ENCODE data around the gene PTPN11.

PTPN11 gene

GRCh38 chr12:112381883-112382796 lies 36.6 kb upstream of the PTPN11 start, which contains the start of gene HECTD4:
TSS of gene HECTD4 (minus strand) at chr12:112382431. CDS start at chr12:112382128, 303 bp downstream.
- Histone ChIP-seq H2AK5ac (ENCODE audit: low read length, severe bottlenecking) (no peak within 1 kb of the TSS), H3K18ac (ENCODE audit: low read depth in 1 of 2, low read length in 2 of 2) (peak within 1 kb of the TSS; percentile 96), H3K14ac (ENCODE audit: low read length in 2 of 2) (peak within 1 kb of the TSS in 1 of 2 experiments; percentile 92), H2BK120ac (ENCODE audit: low read depth, low read length) (peak within 1 kb of the TSS; percentile 81), H3K9ac (ENCODE audit: low read length) (peak within 1 kb of the TSS; percentile 89), H2BK12ac (ENCODE audit: low read length in 2 of 2) (peak within 1 kb of the TSS in 1 of 2 experiments; percentile 5), H3K4me3 (ENCODE audit: insufficient read depth in 1 of 2, low read depth in 1 of 2, low read length in 2 of 2) (peak within 1 kb of the TSS; percentile 83 to 86), H3K9me3 (ENCODE audit: control insufficient read depth, low read length) (no peaks in the 10 kb centered on the region), H4K91ac (ENCODE audit: low read length) (peak within 1 kb of the TSS; percentile 85), H3K36me3 (ENCODE audit: control insufficient read depth in 1 of 2, insufficient read depth in 2 of 2, low read depth in 1 of 2, low read length in 2 of 2) (no peaks in the 10 kb centered on the region), H3K4ac (ENCODE audit: low read depth in 1 of 2, low read length in 2 of 2) (peak within 1 kb of the TSS; percentile 82 to 99), H4K8ac (ENCODE audit: low read length) (peak within 1 kb of the TSS; percentile 100), H3K79me1 (replicated peaks; ENCODE audit: low read length, poor library complexity, severe bottlenecking) (no peaks in the 10 kb centered on the region), H3K27me3 (ENCODE audit: control insufficient read depth in 1 of 2, insufficient read depth in 1 of 2, low read length in 2 of 2) (no peaks in the 10 kb centered on the region), H2BK15ac (ENCODE audit: low read depth, poor library complexity, severe bottlenecking) (peak within 1 kb of the TSS; percentile 28), H3K4me2 (ENCODE audit: low read length, poor library complexity, severe bottlenecking) (peak within 1 kb of the TSS; percentile 70), H3K4me1 (ENCODE audit: control insufficient read depth, insufficient read depth, low read depth, low read length) (peaks cover 9% of the 10 kb centered on the region), H2BK5ac (ENCODE audit: low read depth, low read length, poor library complexity, severe bottlenecking) (no peak within 1 kb of the TSS), H3K23ac (ENCODE audit: low read length in 2 of 2) (peak within 1 kb of the TSS in 1 of 2 experiments; percentile 68), H3K27ac (ENCODE audit: low read length, poor library complexity, severe bottlenecking) (no peak within 1 kb of the TSS), H2AFZ (ENCODE audit: low read depth, low read length) (peak within 1 kb of the TSS; percentile 100)
- peak; percentile 89 for DNase-seq
- 3% methylated on average over 85 of the region's 106 CpGs for WGBS

GRCh38 chr12:112382866-112383265 lies 35.9 kb upstream of the PTPN11 start:
- Histone ChIP-seq H2BK5ac (ENCODE audit: low read depth, low read length, poor library complexity, severe bottlenecking) (no peak overlapping the region), H3K4me2 (ENCODE audit: low read length, poor library complexity, severe bottlenecking) (no peak overlapping the region), H2AK5ac (ENCODE audit: low read length, severe bottlenecking) (no peak overlapping the region), H2BK15ac (ENCODE audit: low read depth, poor library complexity, severe bottlenecking) (no peak overlapping the region), H2BK12ac (ENCODE audit: low read length in 2 of 2) (no peak overlapping the region), H3K14ac (ENCODE audit: low read length in 2 of 2) (no peak overlapping the region), H3K18ac (ENCODE audit: low read depth in 1 of 2, low read length in 2 of 2) (no peak overlapping the region), H3K4ac (ENCODE audit: low read depth in 1 of 2, low read length in 2 of 2) (no peak overlapping the region), H3K4me3 (ENCODE audit: insufficient read depth in 1 of 2, low read depth in 1 of 2, low read length in 2 of 2) (peak overlapping the region in 1 of 2 experiments; percentile 86), H3K9ac (ENCODE audit: low read length) (peak overlapping the region; percentile 89), H3K9me3 (ENCODE audit: control insufficient read depth, low read length) (no peaks in the 10 kb centered on the region), H4K91ac (ENCODE audit: low read length) (no peak overlapping the region), H3K4me1 (ENCODE audit: control insufficient read depth, insufficient read depth, low read depth, low read length) (peaks cover 9% of the 10 kb centered on the region), H3K27ac (ENCODE audit: low read length, poor library complexity, severe bottlenecking) (no peak overlapping the region), H2AFZ (ENCODE audit: low read depth, low read length) (no peak overlapping the region), H3K36me3 (ENCODE audit: control insufficient read depth in 1 of 2, insufficient read depth in 2 of 2, low read depth in 1 of 2, low read length in 2 of 2) (no peaks in the 10 kb centered on the region), H3K79me1 (replicated peaks; ENCODE audit: low read length, poor library complexity, severe bottlenecking) (no peaks in the 10 kb centered on the region), H3K27me3 (ENCODE audit: control insufficient read depth in 1 of 2, insufficient read depth in 1 of 2, low read length in 2 of 2) (no peaks in the 10 kb centered on the region), H3K23ac (ENCODE audit: low read length in 2 of 2) (no peak overlapping the region), H4K8ac (ENCODE audit: low read length) (peak overlapping the region; percentile 19), H2BK120ac (ENCODE audit: low read depth, low read length) (no peak overlapping the region)
- DNase-seq, result no peak
- 89% methylated on average over 7 of the region's 11 CpGs for WGBS

GRCh38 chr12:112386726-112387125 lies 32.0 kb upstream of the PTPN11 start:
- Histone ChIP-seq H2BK5ac (ENCODE audit: low read depth, low read length, poor library complexity, severe bottlenecking) (no peak overlapping the region), H2BK120ac (ENCODE audit: low read depth, low read length) (no peak overlapping the region), H2AFZ (ENCODE audit: low read depth, low read length) (no peak overlapping the region), H3K9me3 (ENCODE audit: control insufficient read depth, low read length) (no peaks in the 10 kb centered on the region), H3K4me2 (ENCODE audit: low read length, poor library complexity, severe bottlenecking) (no peak overlapping the region), H4K8ac (ENCODE audit: low read length) (peak overlapping the region; percentile 16), H3K4me3 (ENCODE audit: insufficient read depth in 1 of 2, low read depth in 1 of 2, low read length in 2 of 2) (no peak overlapping the region), H3K23ac (ENCODE audit: low read length in 2 of 2) (no peak overlapping the region), H3K36me3 (ENCODE audit: control insufficient read depth in 1 of 2, insufficient read depth in 2 of 2, low read depth in 1 of 2, low read length in 2 of 2) (no peaks in the 10 kb centered on the region), H3K4ac (ENCODE audit: low read depth in 1 of 2, low read length in 2 of 2) (no peak overlapping the region), H3K4me1 (ENCODE audit: control insufficient read depth, insufficient read depth, low read depth, low read length) (no peaks in the 10 kb centered on the region), H3K27me3 (ENCODE audit: control insufficient read depth in 1 of 2, insufficient read depth in 1 of 2, low read length in 2 of 2) (peaks cover 0 to 4% of the 10 kb centered on the region in 2 experiments), H3K27ac (ENCODE audit: low read length, poor library complexity, severe bottlenecking) (no peak overlapping the region), H2AK5ac (ENCODE audit: low read length, severe bottlenecking) (no peak overlapping the region), H3K14ac (ENCODE audit: low read length in 2 of 2) (no peak overlapping the region), H2BK15ac (ENCODE audit: low read depth, poor library complexity, severe bottlenecking) (no peak overlapping the region), H3K79me1 (replicated peaks; ENCODE audit: low read length, poor library complexity, severe bottlenecking) (no peaks in the 10 kb centered on the region), H3K9ac (ENCODE audit: low read length) (peak overlapping the region; percentile 83), H4K91ac (ENCODE audit: low read length) (no peak overlapping the region), H3K18ac (ENCODE audit: low read depth in 1 of 2, low read length in 2 of 2) (no peak overlapping the region), H2BK12ac (ENCODE audit: low read length in 2 of 2) (peak overlapping the region in 1 of 2 experiments; percentile 52)
- peak; percentile 81 for DNase-seq
- 76% methylated on average over 3 of the region's 3 CpGs for WGBS

- Histone ChIP-seq H2BK15ac (ENCODE audit: low read depth, poor library complexity, severe bottlenecking) (no peak overlapping the region), H3K36me3 (ENCODE audit: control insufficient read depth in 1 of 2, insufficient read depth in 2 of 2, low read depth in 1 of 2, low read length in 2 of 2) (no peaks in the 10 kb centered on the region), H3K23ac (ENCODE audit: low read length in 2 of 2) (no peak overlapping the region), H3K9me3 (ENCODE audit: control insufficient read depth, low read length) (no peaks in the 10 kb centered on the region), H2AK5ac (ENCODE audit: low read length, severe bottlenecking) (no peak overlapping the region), H3K14ac (ENCODE audit: low read length in 2 of 2) (no peak overlapping the region), H3K18ac (ENCODE audit: low read depth in 1 of 2, low read length in 2 of 2) (no peak overlapping the region), H3K4me3 (ENCODE audit: insufficient read depth in 1 of 2, low read depth in 1 of 2, low read length in 2 of 2) (no peak overlapping the region), H4K91ac (ENCODE audit: low read length) (no peak overlapping the region), H2BK12ac (ENCODE audit: low read length in 2 of 2) (no peak overlapping the region), H3K79me1 (replicated peaks; ENCODE audit: low read length, poor library complexity, severe bottlenecking) (no peaks in the 10 kb centered on the region), H3K27me3 (ENCODE audit: control insufficient read depth in 1 of 2, insufficient read depth in 1 of 2, low read length in 2 of 2) (peaks cover 0 to 4% of the 10 kb centered on the region in 2 experiments), H2AFZ (ENCODE audit: low read depth, low read length) (no peak overlapping the region), H2BK120ac (ENCODE audit: low read depth, low read length) (no peak overlapping the region), H4K8ac (ENCODE audit: low read length) (no peak overlapping the region), H3K4me1 (ENCODE audit: control insufficient read depth, insufficient read depth, low read depth, low read length) (no peaks in the 10 kb centered on the region), H3K4ac (ENCODE audit: low read depth in 1 of 2, low read length in 2 of 2) (no peak overlapping the region), H3K4me2 (ENCODE audit: low read length, poor library complexity, severe bottlenecking) (no peak overlapping the region), H3K27ac (ENCODE audit: low read length, poor library complexity, severe bottlenecking) (no peak overlapping the region), H3K9ac (ENCODE audit: low read length) (no peak overlapping the region), H2BK5ac (ENCODE audit: low read depth, low read length, poor library complexity, severe bottlenecking) (no peak overlapping the region)
- DNase-seq, result no peak
- WGBS, result 89% methylated on average over 4 of the region's 4 CpGs
Measured at GRCh38 chr12:112389228-112389627, 29.5 kb upstream of the PTPN11 start.

Measured in mesenchymal stem cell (in vitro differentiated cells and primary cell).